WTC11 (cell line): ENCODE measurements around the gene PLLP. TPM values are rescaled to one million over a fixed set of nuclear protein-coding genes. Genes with fewer than 3 reads are reported as not detected.

Source experiments
- ATAC-seq: fragments of 200-7000 bp; cut with Tn5 transposase; 2 replicates; pipeline ENCODE4 v1.10.0; 2021; ENCODE audit warnings: mild to moderate bottlenecking, moderate library complexity
- CTCF ChIA-PET: fragments of 300-600 bp; sonication (Branson Sonifier 250); formaldehyde crosslinking; loops from one replicate; lab custom pipeline; 2021; ENCODE audit warnings: antibody characterized with exemption; lab: Charles Lee
- POLR2A ChIA-PET: fragments of 350-600 bp; sonication (Branson Sonifier 250); formaldehyde crosslinking; loops from one replicate; lab custom pipeline; 2021; ENCODE audit warnings: antibody characterized with exemption; lab: Charles Lee
- DNase-seq: peaks from one replicate; pipeline ENCODE4 v3.0.0; 2021; ENCODE audit warnings: low spot score
- H3K27ac Mint-ChIP-seq: 2 replicates; pipeline ENCODE4 v1.8.0; 2021; ENCODE audit warnings: mixed read lengths
- H3K27me3 Mint-ChIP-seq: 2 replicates; pipeline ENCODE4 v1.8.0; 2021; ENCODE audit warnings: low read depth, mild to moderate bottlenecking, moderate library complexity, mixed read lengths
- H3K36me3 Mint-ChIP-seq: 2 replicates; pipeline ENCODE4 v1.8.0; 2021; ENCODE audit warnings: mixed read lengths
- H3K4me1 Mint-ChIP-seq: 2 replicates; pipeline ENCODE4 v1.8.0; 2022; ENCODE audit warnings: mixed read lengths
- H3K4me3 Mint-ChIP-seq: 2 replicates; pipeline ENCODE4 v1.8.0; 2021; ENCODE audit warnings: mild to moderate bottlenecking, moderate library complexity, mixed read lengths
- H3K9me3 Mint-ChIP-seq: 2 replicates; pipeline ENCODE4 v1.8.0; 2021; ENCODE audit warnings: mixed read lengths
- CREM ChIP-seq: sonication (generic); formaldehyde crosslinking; IDR thresholded peaks from 2 replicates; pipeline ENCODE4 v1.8.1; 2022; ENCODE audit warnings: mild to moderate bottlenecking, missing genetic modification reagents, moderate library complexity
- FOXJ3 ChIP-seq: sonication (generic); formaldehyde crosslinking; IDR thresholded peaks from 2 replicates; pipeline ENCODE4 v1.9.0; 2021; ENCODE audit warnings: missing genetic modification reagents, mild to moderate bottlenecking, borderline replicate concordance
- FOXK1 ChIP-seq: sonication (generic); formaldehyde crosslinking; IDR thresholded peaks from 2 replicates; pipeline ENCODE4 v1.8.0; 2022; ENCODE audit warnings: mild to moderate bottlenecking, moderate library complexity, missing genetic modification reagents
- GRHL2 ChIP-seq: fragments of 250-450 bp; sonication (Bioruptor Pico); IDR thresholded peaks from 2 replicates; pipeline ENCODE4 v1.8.0; 2022; ENCODE audit warnings: mild to moderate bottlenecking, moderate library complexity; ENCODE audit not compliant: insufficient replicate concordance, severe bottlenecking
- KAT7 ChIP-seq: sonication (generic); formaldehyde crosslinking; IDR thresholded peaks from 2 replicates; pipeline ENCODE4 v1.8.1; 2023; ENCODE audit warnings: missing genetic modification reagents, mild to moderate bottlenecking, borderline replicate concordance
- MYBL2 ChIP-seq: sonication (generic); formaldehyde crosslinking; IDR thresholded peaks from 2 replicates; pipeline ENCODE4 v1.8.1; 2023; ENCODE audit warnings: mild to moderate bottlenecking, moderate library complexity, missing genetic modification reagents
- NFE2L1 ChIP-seq: sonication (generic); formaldehyde crosslinking; IDR thresholded peaks from 2 replicates; pipeline ENCODE4 v1.8.1; 2023; ENCODE audit warnings: missing genetic modification reagents
- TEAD4 ChIP-seq: sonication (generic); formaldehyde crosslinking; IDR thresholded peaks from 2 replicates; pipeline ENCODE4 v1.8.0; 2022; ENCODE audit warnings: mild to moderate bottlenecking, missing genetic modification reagents
- ZBTB21 ChIP-seq: sonication (generic); formaldehyde crosslinking; IDR thresholded peaks from 2 replicates; pipeline ENCODE4 v1.8.1; 2023; ENCODE audit warnings: mild to moderate bottlenecking, missing genetic modification reagents, borderline replicate concordance
- ZNF232 ChIP-seq: sonication (generic); formaldehyde crosslinking; IDR thresholded peaks from 2 replicates; pipeline ENCODE4 v1.8.0; 2022; ENCODE audit warnings: mild to moderate bottlenecking, missing genetic modification reagents
- ZNF317 ChIP-seq: sonication (generic); formaldehyde crosslinking; IDR thresholded peaks from 2 replicates; pipeline ENCODE4 v1.8.1; 2023; ENCODE audit warnings: low read depth, mild to moderate bottlenecking, moderate library complexity, missing genetic modification reagents, borderline replicate concordance
- total RNA-seq: library from RNA; stranded (reverse); gene quantifications from 3 replicates; pipeline ENCODE4 v1.2.3, GENCODE V29; 2021
- TF ChIP-seq, protein P1 (sequence below): sonication (generic); formaldehyde crosslinking; IDR thresholded peaks from 2 replicates; pipeline ENCODE4 v1.8.1; 2023; ENCODE audit warnings: mild to moderate bottlenecking, moderate library complexity, missing genetic modification reagents
- TF ChIP-seq, protein P2 (sequence below): sonication (generic); formaldehyde crosslinking; IDR thresholded peaks from 2 replicates; pipeline ENCODE4 v1.8.1; 2023; ENCODE audit warnings: mild to moderate bottlenecking, missing genetic modification reagents
- TF ChIP-seq, protein P3 (sequence below): sonication (generic); formaldehyde crosslinking; IDR thresholded peaks from 2 replicates; pipeline ENCODE4 v1.8.1; 2022; ENCODE audit warnings: missing genetic modification reagents, borderline replicate concordance
- TF ChIP-seq, protein P4 (sequence below): sonication (generic); formaldehyde crosslinking; conservative IDR thresholded peaks from 2 replicates; pipeline ENCODE4 v1.8.1; 2023; ENCODE audit warnings: mild to moderate bottlenecking, low read depth, missing genetic modification reagents, moderate library complexity
- TF ChIP-seq, protein P5 (sequence below): sonication (generic); formaldehyde crosslinking; IDR thresholded peaks from 2 replicates; pipeline ENCODE4 v1.8.0; 2023; ENCODE audit warnings: missing genetic modification reagents
- TF ChIP-seq, protein P6 (sequence below): sonication (generic); formaldehyde crosslinking; IDR thresholded peaks from 2 replicates; pipeline ENCODE4 v1.8.0; 2023; ENCODE audit warnings: missing genetic modification reagents, mild to moderate bottlenecking, borderline replicate concordance
- TF ChIP-seq, protein P7 (sequence below): fragments of 250-450 bp; sonication (Bioruptor Pico); IDR thresholded peaks from 2 replicates; pipeline ENCODE4 v2.1.2; 2022; ENCODE audit warnings: mild to moderate bottlenecking, moderate library complexity

Gene PLLP
- total RNA-seq, 1 experiment from 2014 or later, result 2.8 TPM

DNA sequence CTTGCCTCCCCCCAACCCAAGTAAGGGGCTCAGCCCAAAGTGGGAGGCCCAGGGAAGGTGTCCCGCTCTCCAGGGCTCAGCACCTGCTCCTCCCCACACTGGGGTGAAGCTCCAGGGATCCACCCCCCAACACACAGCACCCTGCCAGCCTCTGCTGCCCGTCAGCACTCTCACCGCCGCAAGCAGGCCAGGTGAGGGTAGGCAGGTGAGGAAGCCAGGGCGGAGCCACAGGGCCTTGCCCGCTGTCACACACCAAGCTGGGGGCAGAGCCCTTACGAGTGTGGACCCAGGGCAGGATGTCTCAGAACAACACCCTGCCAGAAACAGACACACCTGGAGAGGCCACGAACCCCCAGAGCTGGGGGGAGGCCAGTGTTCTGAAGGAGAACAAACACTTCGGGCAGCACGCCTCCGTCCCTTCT lies 19.5 kb downstream of the PLLP start:
- no peak for DNase-seq
- Mint-ChIP-seq H3K9me3 (no peaks in the 10 kb centered on the region), H3K4me1 (peaks cover 14% of the 10 kb centered on the region), H3K4me3 (no peak overlapping the region), H3K27me3 (no peaks in the 10 kb centered on the region), H3K27ac (no peak overlapping the region), H3K36me3 (no peaks in the 10 kb centered on the region)
- ChIA-PET POLR2A (no interaction called here), CTCF (no interaction called here)
- TF ChIP-seq, protein P1, sequence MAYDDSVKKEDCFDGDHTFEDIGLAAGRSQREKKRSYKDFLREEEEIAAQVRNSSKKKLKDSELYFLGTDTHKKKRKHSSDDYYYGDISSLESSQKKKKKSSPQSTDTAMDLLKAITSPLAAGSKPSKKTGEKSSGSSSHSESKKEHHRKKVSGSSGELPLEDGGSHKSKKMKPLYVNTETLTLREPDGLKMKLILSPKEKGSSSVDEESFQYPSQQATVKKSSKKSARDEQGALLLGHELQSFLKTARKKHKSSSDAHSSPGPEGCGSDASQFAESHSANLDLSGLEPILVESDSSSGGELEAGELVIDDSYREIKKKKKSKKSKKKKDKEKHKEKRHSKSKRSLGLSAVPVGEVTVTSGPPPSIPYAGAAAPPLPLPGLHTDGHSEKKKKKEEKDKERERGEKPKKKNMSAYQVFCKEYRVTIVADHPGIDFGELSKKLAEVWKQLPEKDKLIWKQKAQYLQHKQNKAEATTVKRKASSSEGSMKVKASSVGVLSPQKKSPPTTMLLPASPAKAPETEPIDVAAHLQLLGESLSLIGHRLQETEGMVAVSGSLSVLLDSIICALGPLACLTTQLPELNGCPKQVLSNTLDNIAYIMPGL (CRISPR knock-in tag), result no peak
- TF ChIP-seq ZBTB21 (CRISPR knock-in tag) (no peak), ZNF232 (CRISPR knock-in tag) (no peak), KAT7 (CRISPR knock-in tag) (no peak), FOXJ3 (CRISPR knock-in tag) (no peak), FOXK1 (CRISPR knock-in tag) (no peak), ZNF317 (no peak), TEAD4 (CRISPR knock-in tag) (no peak), MYBL2 (no peak), GRHL2 (CRISPR knock-in tag) (no peak), NFE2L1 (CRISPR knock-in tag) (no peak), CREM (CRISPR knock-in tag) (no peak)
- TF ChIP-seq, protein P2, sequence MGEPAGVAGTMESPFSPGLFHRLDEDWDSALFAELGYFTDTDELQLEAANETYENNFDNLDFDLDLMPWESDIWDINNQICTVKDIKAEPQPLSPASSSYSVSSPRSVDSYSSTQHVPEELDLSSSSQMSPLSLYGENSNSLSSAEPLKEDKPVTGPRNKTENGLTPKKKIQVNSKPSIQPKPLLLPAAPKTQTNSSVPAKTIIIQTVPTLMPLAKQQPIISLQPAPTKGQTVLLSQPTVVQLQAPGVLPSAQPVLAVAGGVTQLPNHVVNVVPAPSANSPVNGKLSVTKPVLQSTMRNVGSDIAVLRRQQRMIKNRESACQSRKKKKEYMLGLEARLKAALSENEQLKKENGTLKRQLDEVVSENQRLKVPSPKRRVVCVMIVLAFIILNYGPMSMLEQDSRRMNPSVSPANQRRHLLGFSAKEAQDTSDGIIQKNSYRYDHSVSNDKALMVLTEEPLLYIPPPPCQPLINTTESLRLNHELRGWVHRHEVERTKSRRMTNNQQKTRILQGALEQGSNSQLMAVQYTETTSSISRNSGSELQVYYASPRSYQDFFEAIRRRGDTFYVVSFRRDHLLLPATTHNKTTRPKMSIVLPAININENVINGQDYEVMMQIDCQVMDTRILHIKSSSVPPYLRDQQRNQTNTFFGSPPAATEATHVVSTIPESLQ (CRISPR knock-in tag), result no peak
- TF ChIP-seq, protein P3, sequence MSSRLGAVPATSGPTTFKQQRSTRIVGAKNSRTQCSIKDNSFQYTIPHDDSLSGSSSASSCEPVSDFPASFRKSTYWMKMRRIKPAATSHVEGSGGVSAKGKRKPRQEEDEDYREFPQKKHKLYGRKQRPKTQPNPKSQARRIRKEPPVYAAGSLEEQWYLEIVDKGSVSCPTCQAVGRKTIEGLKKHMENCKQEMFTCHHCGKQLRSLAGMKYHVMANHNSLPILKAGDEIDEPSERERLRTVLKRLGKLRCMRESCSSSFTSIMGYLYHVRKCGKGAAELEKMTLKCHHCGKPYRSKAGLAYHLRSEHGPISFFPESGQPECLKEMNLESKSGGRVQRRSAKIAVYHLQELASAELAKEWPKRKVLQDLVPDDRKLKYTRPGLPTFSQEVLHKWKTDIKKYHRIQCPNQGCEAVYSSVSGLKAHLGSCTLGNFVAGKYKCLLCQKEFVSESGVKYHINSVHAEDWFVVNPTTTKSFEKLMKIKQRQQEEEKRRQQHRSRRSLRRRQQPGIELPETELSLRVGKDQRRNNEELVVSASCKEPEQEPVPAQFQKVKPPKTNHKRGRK, result no peak
- TF ChIP-seq, protein P4, sequence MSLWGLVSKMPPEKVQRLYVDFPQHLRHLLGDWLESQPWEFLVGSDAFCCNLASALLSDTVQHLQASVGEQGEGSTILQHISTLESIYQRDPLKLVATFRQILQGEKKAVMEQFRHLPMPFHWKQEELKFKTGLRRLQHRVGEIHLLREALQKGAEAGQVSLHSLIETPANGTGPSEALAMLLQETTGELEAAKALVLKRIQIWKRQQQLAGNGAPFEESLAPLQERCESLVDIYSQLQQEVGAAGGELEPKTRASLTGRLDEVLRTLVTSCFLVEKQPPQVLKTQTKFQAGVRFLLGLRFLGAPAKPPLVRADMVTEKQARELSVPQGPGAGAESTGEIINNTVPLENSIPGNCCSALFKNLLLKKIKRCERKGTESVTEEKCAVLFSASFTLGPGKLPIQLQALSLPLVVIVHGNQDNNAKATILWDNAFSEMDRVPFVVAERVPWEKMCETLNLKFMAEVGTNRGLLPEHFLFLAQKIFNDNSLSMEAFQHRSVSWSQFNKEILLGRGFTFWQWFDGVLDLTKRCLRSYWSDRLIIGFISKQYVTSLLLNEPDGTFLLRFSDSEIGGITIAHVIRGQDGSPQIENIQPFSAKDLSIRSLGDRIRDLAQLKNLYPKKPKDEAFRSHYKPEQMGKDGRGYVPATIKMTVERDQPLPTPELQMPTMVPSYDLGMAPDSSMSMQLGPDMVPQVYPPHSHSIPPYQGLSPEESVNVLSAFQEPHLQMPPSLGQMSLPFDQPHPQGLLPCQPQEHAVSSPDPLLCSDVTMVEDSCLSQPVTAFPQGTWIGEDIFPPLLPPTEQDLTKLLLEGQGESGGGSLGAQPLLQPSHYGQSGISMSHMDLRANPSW (CRISPR knock-in tag), result no peak
- TF ChIP-seq, protein P5, sequence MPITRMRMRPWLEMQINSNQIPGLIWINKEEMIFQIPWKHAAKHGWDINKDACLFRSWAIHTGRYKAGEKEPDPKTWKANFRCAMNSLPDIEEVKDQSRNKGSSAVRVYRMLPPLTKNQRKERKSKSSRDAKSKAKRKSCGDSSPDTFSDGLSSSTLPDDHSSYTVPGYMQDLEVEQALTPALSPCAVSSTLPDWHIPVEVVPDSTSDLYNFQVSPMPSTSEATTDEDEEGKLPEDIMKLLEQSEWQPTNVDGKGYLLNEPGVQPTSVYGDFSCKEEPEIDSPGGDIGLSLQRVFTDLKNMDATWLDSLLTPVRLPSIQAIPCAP (CRISPR knock-in tag), result no peak
- TF ChIP-seq, protein P6, sequence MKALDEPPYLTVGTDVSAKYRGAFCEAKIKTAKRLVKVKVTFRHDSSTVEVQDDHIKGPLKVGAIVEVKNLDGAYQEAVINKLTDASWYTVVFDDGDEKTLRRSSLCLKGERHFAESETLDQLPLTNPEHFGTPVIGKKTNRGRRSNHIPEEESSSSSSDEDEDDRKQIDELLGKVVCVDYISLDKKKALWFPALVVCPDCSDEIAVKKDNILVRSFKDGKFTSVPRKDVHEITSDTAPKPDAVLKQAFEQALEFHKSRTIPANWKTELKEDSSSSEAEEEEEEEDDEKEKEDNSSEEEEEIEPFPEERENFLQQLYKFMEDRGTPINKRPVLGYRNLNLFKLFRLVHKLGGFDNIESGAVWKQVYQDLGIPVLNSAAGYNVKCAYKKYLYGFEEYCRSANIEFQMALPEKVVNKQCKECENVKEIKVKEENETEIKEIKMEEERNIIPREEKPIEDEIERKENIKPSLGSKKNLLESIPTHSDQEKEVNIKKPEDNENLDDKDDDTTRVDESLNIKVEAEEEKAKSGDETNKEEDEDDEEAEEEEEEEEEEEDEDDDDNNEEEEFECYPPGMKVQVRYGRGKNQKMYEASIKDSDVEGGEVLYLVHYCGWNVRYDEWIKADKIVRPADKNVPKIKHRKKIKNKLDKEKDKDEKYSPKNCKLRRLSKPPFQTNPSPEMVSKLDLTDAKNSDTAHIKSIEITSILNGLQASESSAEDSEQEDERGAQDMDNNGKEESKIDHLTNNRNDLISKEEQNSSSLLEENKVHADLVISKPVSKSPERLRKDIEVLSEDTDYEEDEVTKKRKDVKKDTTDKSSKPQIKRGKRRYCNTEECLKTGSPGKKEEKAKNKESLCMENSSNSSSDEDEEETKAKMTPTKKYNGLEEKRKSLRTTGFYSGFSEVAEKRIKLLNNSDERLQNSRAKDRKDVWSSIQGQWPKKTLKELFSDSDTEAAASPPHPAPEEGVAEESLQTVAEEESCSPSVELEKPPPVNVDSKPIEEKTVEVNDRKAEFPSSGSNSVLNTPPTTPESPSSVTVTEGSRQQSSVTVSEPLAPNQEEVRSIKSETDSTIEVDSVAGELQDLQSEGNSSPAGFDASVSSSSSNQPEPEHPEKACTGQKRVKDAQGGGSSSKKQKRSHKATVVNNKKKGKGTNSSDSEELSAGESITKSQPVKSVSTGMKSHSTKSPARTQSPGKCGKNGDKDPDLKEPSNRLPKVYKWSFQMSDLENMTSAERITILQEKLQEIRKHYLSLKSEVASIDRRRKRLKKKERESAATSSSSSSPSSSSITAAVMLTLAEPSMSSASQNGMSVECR (CRISPR knock-in tag), result no peak
- TF ChIP-seq, protein P7, sequence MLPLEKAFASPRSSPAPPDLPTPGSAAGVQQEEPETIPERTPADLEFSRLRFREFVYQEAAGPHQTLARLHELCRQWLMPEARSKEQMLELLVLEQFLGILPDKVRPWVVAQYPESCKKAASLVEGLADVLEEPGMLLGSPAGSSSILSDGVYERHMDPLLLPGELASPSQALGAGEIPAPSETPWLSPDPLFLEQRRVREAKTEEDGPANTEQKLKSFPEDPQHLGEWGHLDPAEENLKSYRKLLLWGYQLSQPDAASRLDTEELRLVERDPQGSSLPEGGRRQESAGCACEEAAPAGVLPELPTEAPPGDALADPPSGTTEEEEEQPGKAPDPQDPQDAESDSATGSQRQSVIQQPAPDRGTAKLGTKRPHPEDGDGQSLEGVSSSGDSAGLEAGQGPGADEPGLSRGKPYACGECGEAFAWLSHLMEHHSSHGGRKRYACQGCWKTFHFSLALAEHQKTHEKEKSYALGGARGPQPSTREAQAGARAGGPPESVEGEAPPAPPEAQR, result no peak
- ATAC-seq, result no peak
